ENCODE results near the gene NFIB.

DNA sequence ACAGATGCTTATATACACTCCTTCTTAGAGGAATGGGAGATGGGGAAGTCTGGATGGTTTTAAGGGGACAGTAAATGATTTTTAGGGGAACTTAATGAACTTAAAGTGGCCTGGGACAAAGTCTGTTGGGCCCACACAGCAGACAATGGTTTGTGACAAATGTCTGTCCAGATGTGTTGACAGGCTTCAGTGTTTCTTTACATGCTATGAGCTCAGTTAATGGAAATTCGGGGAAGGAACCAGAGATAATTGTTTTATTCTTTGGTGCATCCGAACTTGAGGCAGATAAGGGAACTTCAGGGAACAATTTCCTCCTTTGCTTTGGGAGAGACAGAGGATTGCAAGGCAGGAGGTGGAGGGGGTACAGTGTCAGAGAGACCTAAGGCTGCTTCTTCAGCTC is 52.3 kb downstream of the NFIB start:
- TF ChIP-seq, protein P1, sequence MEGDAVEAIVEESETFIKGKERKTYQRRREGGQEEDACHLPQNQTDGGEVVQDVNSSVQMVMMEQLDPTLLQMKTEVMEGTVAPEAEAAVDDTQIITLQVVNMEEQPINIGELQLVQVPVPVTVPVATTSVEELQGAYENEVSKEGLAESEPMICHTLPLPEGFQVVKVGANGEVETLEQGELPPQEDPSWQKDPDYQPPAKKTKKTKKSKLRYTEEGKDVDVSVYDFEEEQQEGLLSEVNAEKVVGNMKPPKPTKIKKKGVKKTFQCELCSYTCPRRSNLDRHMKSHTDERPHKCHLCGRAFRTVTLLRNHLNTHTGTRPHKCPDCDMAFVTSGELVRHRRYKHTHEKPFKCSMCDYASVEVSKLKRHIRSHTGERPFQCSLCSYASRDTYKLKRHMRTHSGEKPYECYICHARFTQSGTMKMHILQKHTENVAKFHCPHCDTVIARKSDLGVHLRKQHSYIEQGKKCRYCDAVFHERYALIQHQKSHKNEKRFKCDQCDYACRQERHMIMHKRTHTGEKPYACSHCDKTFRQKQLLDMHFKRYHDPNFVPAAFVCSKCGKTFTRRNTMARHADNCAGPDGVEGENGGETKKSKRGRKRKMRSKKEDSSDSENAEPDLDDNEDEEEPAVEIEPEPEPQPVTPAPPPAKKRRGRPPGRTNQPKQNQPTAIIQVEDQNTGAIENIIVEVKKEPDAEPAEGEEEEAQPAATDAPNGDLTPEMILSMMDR (optimal IDR thresholded peaks at IDR 0.05 in 1 of 3, IDR thresholded peaks at IDR 0.05 in 1 of 3, conservative IDR thresholded peaks at IDR 0.05 in 1 of 3; ENCODE audit: extremely low read depth in 1 of 3, insufficient read depth in 2 of 3, low read length in 3 of 3): no peak
- no peak for TF ChIP-seq EZH2 (IDR thresholded peaks at IDR 0.05; ENCODE audit: low read length)

Measured in keratinocyte (primary cell).